GM18502 (cell line): Measurements from ENCODE around the gene MTFR1L.

Experiments used
- ATAC-seq: cut with Tn5 transposase; IDR thresholded peaks from one replicate; pipeline ENCODE4 v1.9.1; 2021; ENCODE audit warnings: mild to moderate bottlenecking; ENCODE audit not compliant: unreplicated experiment, poor library complexity

The MTFR1L gene

DNA sequence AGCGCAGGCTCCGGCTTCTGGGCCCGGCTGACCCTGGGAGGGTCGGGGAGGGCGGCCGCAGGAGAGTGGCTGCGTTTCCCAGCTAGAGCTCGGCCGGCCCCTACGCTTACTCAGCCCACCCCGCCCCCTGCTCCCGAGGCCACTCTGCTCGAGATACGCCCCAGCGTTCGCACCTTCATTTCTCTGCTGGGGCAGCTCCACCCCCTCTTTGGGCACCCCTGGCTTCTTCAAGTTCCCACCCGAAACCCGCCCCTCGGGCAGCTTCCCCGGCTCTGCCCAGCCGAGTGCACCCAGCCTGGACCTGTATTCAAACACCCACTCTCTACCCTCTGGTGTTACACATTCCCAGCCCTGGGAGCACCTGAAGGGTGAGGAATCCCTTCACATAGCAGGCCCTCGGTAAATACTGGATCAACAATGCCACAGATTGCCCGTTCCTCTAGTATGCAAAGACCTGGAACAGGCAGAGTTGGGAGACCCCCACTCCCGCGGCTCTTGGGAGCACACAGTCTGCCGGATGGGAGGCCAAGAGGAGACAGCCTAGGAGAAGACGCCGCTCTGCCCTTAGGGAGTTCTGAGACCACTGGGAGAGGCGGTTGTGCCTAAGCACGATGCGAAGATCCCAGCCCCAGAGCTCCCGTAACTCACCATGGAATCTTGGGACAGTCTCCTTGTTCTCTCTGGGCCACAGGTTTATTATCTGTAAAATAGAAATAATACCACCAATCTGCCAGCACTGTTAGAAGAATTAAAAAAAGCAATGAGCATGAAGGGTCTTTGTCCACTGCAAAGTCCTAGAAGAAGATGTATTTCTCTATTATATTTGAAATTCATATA is 56.3 kb downstream of the MTFR1L start:
- no peak for ATAC-seq

DNA sequence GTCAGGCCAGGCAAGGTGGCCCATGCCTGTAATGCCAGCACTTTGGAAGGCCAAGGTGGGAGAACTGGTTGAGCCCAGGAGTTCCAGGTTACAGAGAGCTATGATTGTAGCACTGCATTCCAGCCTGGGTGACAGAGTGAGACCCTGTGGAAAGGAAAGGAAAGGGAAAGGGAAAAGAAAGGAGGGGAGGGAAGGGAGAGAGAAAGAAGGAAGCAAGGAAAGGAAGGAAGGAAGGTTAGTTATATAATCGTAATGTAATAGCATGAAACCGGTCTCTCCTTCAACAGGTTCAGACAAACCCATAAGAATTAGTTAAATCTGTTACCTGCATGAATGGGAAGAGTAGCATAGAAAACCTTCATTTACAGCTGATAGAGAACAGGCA is 56.9 kb downstream of the MTFR1L start:
- ATAC-seq, result no peak

DNA sequence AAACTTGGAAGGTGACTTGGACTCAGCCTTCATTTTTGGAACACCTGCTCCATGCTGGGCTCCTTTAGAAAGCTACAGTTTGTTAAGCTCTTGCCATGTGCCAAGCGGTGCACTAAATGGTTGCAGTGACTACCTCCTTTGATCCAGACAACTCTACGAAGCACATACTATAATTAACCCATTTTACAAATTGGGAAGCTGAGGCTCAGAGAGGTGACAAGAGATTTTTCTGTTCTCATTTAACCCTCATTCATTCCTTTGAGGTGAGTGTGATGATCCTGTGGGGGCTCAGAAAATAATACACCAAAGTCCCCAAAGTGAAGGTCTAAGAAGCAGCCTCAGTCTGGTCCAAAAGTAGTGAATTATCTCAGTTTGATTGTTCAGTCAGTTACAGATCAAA is 57.4 kb downstream of the MTFR1L start:
- no peak for ATAC-seq

GRCh38 chr1:25878690-25879089 is 58.9 kb downstream of the MTFR1L start:
- ATAC-seq, result no peak

- no peak for ATAC-seq
Observed at GRCh38 chr1:25879675-25880074, 59.9 kb downstream of the MTFR1L start.

DNA sequence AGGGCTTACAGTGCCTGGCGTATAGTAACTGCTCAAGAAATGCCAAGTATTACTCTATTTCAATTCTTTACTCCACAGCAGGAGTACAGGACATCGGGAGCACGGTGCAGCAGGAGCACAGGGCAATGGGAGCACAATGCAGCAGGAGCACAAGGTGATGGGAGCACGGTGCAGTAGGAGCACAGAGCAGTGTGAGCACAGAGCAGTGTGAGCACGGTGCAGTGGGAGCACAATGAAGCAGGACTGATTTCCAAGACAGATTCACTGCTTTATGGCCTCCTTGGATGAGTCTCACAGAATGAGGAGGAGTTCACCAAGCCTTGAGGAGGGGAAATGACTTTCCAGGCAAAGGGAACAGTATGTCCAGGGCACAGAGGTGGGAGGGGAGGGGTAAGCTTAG is 60.8 kb downstream of the MTFR1L start:
- ATAC-seq, result no peak

DNA sequence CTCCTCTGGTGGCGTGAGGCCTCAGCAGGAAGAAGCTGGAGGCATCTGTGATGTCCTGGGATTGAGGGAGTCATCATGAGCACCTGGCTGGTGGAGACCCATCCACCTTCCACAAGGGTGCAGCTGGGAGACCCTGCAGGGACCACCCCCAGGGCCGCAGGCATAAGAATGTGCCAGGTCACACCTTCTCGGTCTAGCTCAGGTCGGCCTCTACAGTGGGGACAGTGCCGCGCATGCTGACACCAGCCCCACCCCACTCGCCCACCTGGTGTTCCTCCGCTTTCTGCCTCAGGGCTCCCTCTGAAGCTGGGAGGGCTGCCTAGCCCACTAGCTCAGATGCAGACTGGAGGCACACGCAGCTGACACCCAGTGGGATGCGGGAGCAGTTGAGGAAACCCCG is 61.5 kb downstream of the MTFR1L start:
- no peak for ATAC-seq
